Pancreas (tissue), 10 donors: ENCODE data around the gene KCNH8. TPM values are rescaled to one million over a fixed set of nuclear protein-coding genes. Genes with fewer than 3 reads are reported as not detected.

Source experiments
- ATAC-seq, 4 donors: fragments of 200-7000 bp; cut with Tn5 transposase; one replicate each; pipeline versions ENCODE4 v1.8.0 to v1.9.1; 2020; ENCODE audit warnings: mild to moderate bottlenecking in 4 of 4, moderate library complexity in 4 of 4
- DNase-seq, 6 donors: peaks; one replicate each; pipeline ENCODE4 v3.0.0-alpha.2; 2020
- FAIRE-seq: peaks from 2 replicates; lab custom pipeline; 2012; peaks lifted over from hg19 to GRCh38; lab: Jason Lieb, UNC
- H3K27ac ChIP-seq, 4 donors: fragments of 200-600 bp; sonication (generic); 1 replicate in 3 of 4; 2 replicates in 1 of 4; pipeline versions ENCODE4 v1.5.0 to v1.8.0; 2020
- H3K27me3 ChIP-seq, 4 donors: fragments of 200-600 bp; one replicate each; pipeline ENCODE4 v1.8.0; 2021
- H3K36me3 ChIP-seq, 3 donors: fragments of 200-600 bp; sonication (generic) in 1 of 3; one replicate each; pipeline versions ENCODE4 v1.5.0 to v1.8.0; 2020 to 2021
- H3K4me1 ChIP-seq, 3 donors: fragments of 200-600 bp; one replicate each; pipeline ENCODE4 v1.8.0; 2021
- H3K4me3 ChIP-seq, 4 donors: fragments of 200-600 bp; sonication (generic) in 2 of 4; one replicate each; pipeline versions ENCODE4 v1.5.0 to v1.8.0; 2020 to 2021
- H3K9me3 ChIP-seq, 4 donors: fragments of 200-600 bp; one replicate each; pipeline ENCODE4 v1.8.0; 2021
- whole genome bisulfite sequencing, 2 donors: extraction: QIAGEN DNeasy Blood & Tissue Kit; methylation state at CpG; one replicate each; pipeline ENCODE4 v1.1.7; 2013; 5-methylcytosine and 5-hydroxymethylcytosine counted together
- intact Hi-C, 3 donors: fragments of 100-400 bp; cut with DNase I; formaldehyde crosslinking; loops; one replicate each; pipeline versions ENCODE4 v1.11.1 to v1.14.2; 2022
- polyA plus RNA-seq, 2 donors: library from polyadenylated mRNA; stranded (reverse); fragments of 200-250 nt; gene quantifications; one replicate each; pipeline ENCODE4 v1.2.3, GENCODE V29; 2013
- total RNA-seq, 6 donors: library from RNA; stranded (reverse); fragmentation: NEBNext Ultra II Directional in 4 of 6; extraction: Animal tissue kit (Norgen Biotek cat#: 25700) in 4 of 6; gene quantifications; one replicate each; pipeline versions ENCODE4 v1.2.1 to v1.2.4, GENCODE V29; 2021 to 2023
- TF ChIP-seq, protein P1 (sequence below), 4 donors: fragments of 200-600 bp; sonication (generic) in 3 of 4; IDR thresholded peaks; one replicate each; pipeline versions ENCODE4 v1.5.0 to v1.8.0; 2021; ENCODE audit warnings: antibody characterized with exemption in 4 of 4
- donor health status: healthy with polysubstance abuse.
- donor health status: DM: no; HTN: no; CAD: no; lungs with moderate emphysema.
- donor health status: DM: no; HTN: no; CAD: no.
- donor health status: control.
- donor health status: control.
- donor health status: Bipolar disorder and iron deficiency.
- donor health status: DM: yes; HTN: yes; CAD: no.
- donor health status: DM: no; HTN: no; CAD: no.
- donor health status: DM: no; HTN: no; CAD: no.
- donor health status: DM: yes; HTN: yes; CAD: no.

The KCNH8 gene
- total and polyA plus RNA-seq, 8 donors, result 0.51 to 2.6 (median 1.0) TPM

DNA sequence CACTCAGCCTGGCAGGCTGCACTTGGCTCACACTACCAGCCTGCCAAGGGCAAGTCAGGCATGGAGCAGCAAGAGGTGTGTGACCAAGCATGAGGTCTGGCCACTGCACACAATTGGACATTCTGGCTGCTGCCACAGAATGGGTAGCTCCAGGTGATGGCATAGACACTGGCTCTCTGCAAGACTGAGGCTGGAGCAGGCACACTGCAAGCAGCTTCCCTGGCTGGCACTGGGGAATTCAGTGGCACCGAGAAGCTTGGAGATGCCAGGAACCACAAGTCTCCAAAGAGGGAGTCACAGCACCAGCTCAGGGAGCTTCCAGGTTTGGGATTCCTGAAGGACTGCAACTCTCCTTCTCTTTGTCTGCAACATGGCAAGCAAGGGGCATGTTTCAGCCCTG lies 42.0 kb upstream of the KCNH8 start:
- no peak overlapping the region for H3K27ac ChIP-seq
- no peak for DNase-seq
- no peaks in the 10 kb centered on the region for H3K4me1 ChIP-seq
- H3K36me3 ChIP-seq, result no peaks in the 10 kb centered on the region
- no peaks in the 10 kb centered on the region for H3K27me3 ChIP-seq
- no peaks in the 10 kb centered on the region for H3K9me3 ChIP-seq
- TF ChIP-seq, protein P1, sequence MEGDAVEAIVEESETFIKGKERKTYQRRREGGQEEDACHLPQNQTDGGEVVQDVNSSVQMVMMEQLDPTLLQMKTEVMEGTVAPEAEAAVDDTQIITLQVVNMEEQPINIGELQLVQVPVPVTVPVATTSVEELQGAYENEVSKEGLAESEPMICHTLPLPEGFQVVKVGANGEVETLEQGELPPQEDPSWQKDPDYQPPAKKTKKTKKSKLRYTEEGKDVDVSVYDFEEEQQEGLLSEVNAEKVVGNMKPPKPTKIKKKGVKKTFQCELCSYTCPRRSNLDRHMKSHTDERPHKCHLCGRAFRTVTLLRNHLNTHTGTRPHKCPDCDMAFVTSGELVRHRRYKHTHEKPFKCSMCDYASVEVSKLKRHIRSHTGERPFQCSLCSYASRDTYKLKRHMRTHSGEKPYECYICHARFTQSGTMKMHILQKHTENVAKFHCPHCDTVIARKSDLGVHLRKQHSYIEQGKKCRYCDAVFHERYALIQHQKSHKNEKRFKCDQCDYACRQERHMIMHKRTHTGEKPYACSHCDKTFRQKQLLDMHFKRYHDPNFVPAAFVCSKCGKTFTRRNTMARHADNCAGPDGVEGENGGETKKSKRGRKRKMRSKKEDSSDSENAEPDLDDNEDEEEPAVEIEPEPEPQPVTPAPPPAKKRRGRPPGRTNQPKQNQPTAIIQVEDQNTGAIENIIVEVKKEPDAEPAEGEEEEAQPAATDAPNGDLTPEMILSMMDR (IDR thresholded peaks at IDR 0.05), result no peak
- WGBS, 2 donors, result 74 to 90% methylated on average over 1 of the region's 1 CpG
- no peak overlapping the region for H3K4me3 ChIP-seq
- intact Hi-C loops, result no loop called here
- ATAC-seq, result no peak
- no peak for FAIRE-seq

DNA sequence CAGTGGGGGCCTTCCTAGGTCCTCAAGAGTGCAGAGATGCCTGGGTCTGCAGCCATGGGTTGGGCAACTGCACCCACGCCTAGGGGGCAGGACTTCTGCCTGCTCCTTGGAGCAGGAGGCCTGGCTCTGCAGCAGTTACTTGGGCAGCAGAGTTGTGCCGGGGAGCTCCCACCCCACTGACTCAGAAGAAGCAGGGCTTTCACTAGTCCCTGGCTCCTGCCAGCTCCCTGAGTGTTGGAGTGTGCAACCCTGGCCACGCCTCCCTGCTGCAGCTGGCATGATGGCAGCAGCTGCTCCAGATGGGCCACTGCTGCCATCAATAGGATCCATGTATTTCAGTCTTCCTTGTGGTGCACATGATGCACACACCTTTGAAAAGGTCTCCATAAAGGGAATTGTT lies 40.6 kb upstream of the KCNH8 start:
- FAIRE-seq (no peak), DNase-seq (peak in 1 of 6 donors; percentile 30)

DNA sequence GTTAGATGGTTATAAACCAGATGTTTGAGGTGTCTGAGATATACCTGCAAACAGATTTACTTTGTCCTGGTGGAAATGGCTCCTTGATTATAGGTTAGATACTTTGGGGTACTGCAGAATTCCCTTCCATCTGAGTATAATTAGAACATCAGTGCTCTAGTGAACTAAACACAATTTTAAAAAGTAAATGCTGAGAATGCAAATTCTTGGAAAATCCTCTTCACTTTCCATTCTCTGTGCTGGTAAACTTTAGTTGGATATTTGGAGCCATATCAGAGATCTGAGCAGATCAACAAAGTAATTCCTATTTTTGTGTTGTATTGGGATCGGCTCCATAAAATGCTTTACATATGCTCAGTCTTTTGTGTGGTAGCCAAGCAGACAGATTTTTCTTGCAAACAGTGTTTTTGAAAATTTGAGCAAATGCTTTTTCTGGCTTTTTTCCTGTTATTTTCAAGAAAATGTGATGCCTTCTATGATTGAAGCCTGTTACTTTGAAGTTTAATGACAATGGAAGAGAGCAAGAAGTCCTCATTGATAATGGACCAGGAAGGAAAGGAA lies 37.9 kb upstream of the KCNH8 start:
- 83 to 86% methylated on average over 1 of the region's 1 CpG for WGBS, 2 donors
- no peak overlapping the region for H3K4me3 ChIP-seq
- TF ChIP-seq, protein P1 (IDR thresholded peaks at IDR 0.05), result no peak
- no peak overlapping the region for H3K27ac ChIP-seq
- no peaks in the 10 kb centered on the region for H3K36me3 ChIP-seq
- no peaks in the 10 kb centered on the region for H3K9me3 ChIP-seq
- H3K4me1 ChIP-seq, result no peaks in the 10 kb centered on the region
- ATAC-seq (no peak), DNase-seq (no peak), FAIRE-seq (no peak)
- intact Hi-C loops, result no loop called here
- H3K27me3 ChIP-seq, result no peaks in the 10 kb centered on the region

More for the DNA sequence above, 40.6 kb upstream of the KCNH8 start:
- H3K9me3 ChIP-seq, result no peaks in the 10 kb centered on the region
- intact Hi-C loops, result no loop called here
- H3K4me3 ChIP-seq, result no peak overlapping the region
- TF ChIP-seq, protein P1 (IDR thresholded peaks at IDR 0.05), result no peak
- H3K4me1 ChIP-seq, result no peaks in the 10 kb centered on the region
- no peaks in the 10 kb centered on the region for H3K36me3 ChIP-seq
- no peak for ATAC-seq
- no peaks in the 10 kb centered on the region for H3K27me3 ChIP-seq
- H3K27ac ChIP-seq, result no peak overlapping the region
- WGBS, 2 donors, result 59 to 67% methylated on average over 3 of the region's 3 CpGs

DNA sequence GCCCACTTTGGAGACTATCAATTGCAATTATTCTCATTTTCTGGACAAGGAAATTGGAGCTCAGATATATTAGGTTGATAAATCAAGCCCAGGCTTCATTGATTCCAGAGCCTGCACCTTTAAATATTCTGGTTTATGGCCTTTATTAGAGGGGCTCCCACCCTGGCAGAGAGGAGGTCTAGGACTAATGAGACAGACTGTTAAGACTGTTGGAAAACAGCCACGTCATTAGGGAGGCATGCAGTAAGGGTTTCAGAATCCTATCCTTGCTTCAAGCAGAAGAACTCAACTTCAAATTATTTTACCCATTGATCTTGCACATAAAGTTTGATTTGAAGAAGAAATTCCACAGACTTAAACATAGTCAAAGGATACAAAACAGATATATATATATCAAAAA lies 33.8 kb upstream of the KCNH8 start:
- ATAC-seq, result no peak
- no peaks in the 10 kb centered on the region for H3K27me3 ChIP-seq
- no peak for FAIRE-seq
- DNase-seq, result no peak
- H3K4me3 ChIP-seq, result no peak overlapping the region
- TF ChIP-seq, protein P1 (IDR thresholded peaks at IDR 0.05), result no peak
- H3K36me3 ChIP-seq, result no peaks in the 10 kb centered on the region
- H3K27ac ChIP-seq, result no peak overlapping the region
- no peaks in the 10 kb centered on the region for H3K9me3 ChIP-seq
- intact Hi-C loops, result no loop called here
- H3K4me1 ChIP-seq, result no peaks in the 10 kb centered on the region
- 44 to 46% methylated on average over 1 of the region's 1 CpG for WGBS, 2 donors

DNA sequence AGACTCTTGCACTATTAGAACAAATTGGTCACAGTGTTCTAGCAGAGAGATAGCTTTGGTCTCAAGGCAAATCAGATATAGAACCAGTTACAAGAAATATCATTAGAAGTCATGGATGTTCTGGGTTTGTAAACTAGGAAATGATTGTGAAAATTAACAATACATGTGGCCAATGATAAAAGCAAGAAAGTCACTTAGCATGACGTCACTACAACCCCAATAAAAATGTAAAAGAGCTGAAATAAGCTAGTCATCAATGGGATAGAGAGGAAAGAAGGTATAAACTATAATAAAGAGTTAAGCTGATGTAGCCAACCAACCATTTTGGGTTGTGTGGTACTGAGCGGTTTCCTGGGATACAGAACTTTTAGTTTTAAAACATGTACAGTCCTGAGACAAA lies 32.1 kb upstream of the KCNH8 start:
- ATAC-seq (no peak), FAIRE-seq (no peak), DNase-seq (no peak)
- Histone ChIP-seq H3K27ac (no peak overlapping the region), H3K27me3 (no peaks in the 10 kb centered on the region), H3K4me3 (no peak overlapping the region), H3K4me1 (no peaks in the 10 kb centered on the region), H3K9me3 (no peaks in the 10 kb centered on the region), H3K36me3 (no peaks in the 10 kb centered on the region)
- 47 to 64% methylated on average over 2 of the region's 2 CpGs for WGBS, 2 donors
- intact Hi-C loops, result no loop called here
- TF ChIP-seq, protein P1 (IDR thresholded peaks at IDR 0.05), result no peak
